Neural cell (in vitro differentiated cells): ENCODE results near the gene PARVB.

Experiments used
- EP300 ChIP-seq: fragments of 450-650 bp; conservative IDR thresholded peaks from 2 replicates; pipeline ENCODE4 v1.6.1; 2014; ENCODE audit warnings: antibody characterized with exemption, mild to moderate bottlenecking, moderate library complexity; ENCODE audit not compliant: poor library complexity, severe bottlenecking
- EZH2 ChIP-seq: fragments of 200-600, 300-800 bp; shearing (Covaris generic), sonication (generic); IDR thresholded peaks from 2 replicates; pipeline ENCODE4 v1.6.1; 2014; ENCODE audit warnings: antibody characterized with exemption, low read length, borderline replicate concordance, mild to moderate bottlenecking; ENCODE audit not compliant: insufficient read depth, poor library complexity, severe bottlenecking
- RAD21 ChIP-seq: fragments of 450-650 bp; conservative IDR thresholded peaks from 2 replicates; pipeline ENCODE4 v1.6.1; 2014; ENCODE audit warnings: antibody characterized with exemption, mild to moderate bottlenecking, moderate library complexity
- SMC3 ChIP-seq: fragments of 450-650 bp; conservative IDR thresholded peaks from 2 replicates; pipeline ENCODE4 v1.6.1; 2014; ENCODE audit warnings: antibody characterized with exemption, mild to moderate bottlenecking, moderate library complexity; ENCODE audit not compliant: poor library complexity
- TAF1 ChIP-seq: IDR thresholded peaks from 2 replicates; pipeline ENCODE4 v1.6.1; 2012; ENCODE audit warnings: low read depth
- TF ChIP-seq, protein P1 (sequence below): fragments of 450-650 bp; IDR thresholded peaks from 2 replicates; pipeline ENCODE4 v1.5.1; 2014; ENCODE audit warnings: antibody characterized with exemption, mild to moderate bottlenecking, moderate library complexity; ENCODE audit not compliant: poor library complexity, severe bottlenecking

DNA sequence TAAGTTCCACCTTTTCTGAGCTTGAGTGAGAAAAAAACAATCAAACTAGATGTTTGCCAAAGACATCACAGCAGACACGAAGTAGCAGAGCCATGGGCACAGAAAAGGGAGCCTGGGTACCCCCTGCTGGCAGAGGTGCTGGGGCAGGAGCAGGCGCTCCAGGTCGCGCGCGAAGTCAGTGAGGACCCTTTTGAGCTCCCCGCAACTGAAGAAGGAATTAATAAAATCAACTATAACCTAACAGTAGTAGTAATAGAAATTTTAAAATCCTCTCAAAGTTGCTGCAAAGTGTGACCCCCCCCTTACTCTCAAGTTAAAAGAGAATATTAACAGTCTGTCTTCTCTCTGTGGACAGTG lies 20.0 kb upstream of the PARVB start:
- TF ChIP-seq, protein P1, sequence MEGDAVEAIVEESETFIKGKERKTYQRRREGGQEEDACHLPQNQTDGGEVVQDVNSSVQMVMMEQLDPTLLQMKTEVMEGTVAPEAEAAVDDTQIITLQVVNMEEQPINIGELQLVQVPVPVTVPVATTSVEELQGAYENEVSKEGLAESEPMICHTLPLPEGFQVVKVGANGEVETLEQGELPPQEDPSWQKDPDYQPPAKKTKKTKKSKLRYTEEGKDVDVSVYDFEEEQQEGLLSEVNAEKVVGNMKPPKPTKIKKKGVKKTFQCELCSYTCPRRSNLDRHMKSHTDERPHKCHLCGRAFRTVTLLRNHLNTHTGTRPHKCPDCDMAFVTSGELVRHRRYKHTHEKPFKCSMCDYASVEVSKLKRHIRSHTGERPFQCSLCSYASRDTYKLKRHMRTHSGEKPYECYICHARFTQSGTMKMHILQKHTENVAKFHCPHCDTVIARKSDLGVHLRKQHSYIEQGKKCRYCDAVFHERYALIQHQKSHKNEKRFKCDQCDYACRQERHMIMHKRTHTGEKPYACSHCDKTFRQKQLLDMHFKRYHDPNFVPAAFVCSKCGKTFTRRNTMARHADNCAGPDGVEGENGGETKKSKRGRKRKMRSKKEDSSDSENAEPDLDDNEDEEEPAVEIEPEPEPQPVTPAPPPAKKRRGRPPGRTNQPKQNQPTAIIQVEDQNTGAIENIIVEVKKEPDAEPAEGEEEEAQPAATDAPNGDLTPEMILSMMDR, result no peak
- no peak for TF ChIP-seq SMC3
- no peak for TF ChIP-seq RAD21
- TF ChIP-seq EP300, result no peak
- TF ChIP-seq EZH2, result no peak
- TF ChIP-seq TAF1, result no peak
